ENCODE measurements around the gene MTCL1.

MTCL1 gene

GRCh38 chr18:8849696-8850095 lies 144.3 kb downstream of the MTCL1 start:
- TF ChIP-seq ZFX (IDR thresholded peaks at IDR 0.05) (no peak), CTCF (conservative IDR thresholded peaks at IDR 0.05) (no peak)

GRCh38 chr18:8851659-8852058 lies 146.3 kb downstream of the MTCL1 start:
- no peak overlapping the region for H3K27ac ChIP-seq
- TF ChIP-seq ZFX (IDR thresholded peaks at IDR 0.05): no peak
- TF ChIP-seq CTCF (conservative IDR thresholded peaks at IDR 0.05): no peak

More at GRCh38 chr18:8849696-8850095, 144.3 kb downstream of the MTCL1 start:
- H3K27ac ChIP-seq: no peak overlapping the region

GRCh38 chr18:8854550-8854949 lies 149.2 kb downstream of the MTCL1 start:
- no peak overlapping the region for H3K27ac ChIP-seq
- no peak for TF ChIP-seq CTCF (conservative IDR thresholded peaks at IDR 0.05)
- no peak for TF ChIP-seq ZFX (IDR thresholded peaks at IDR 0.05)

- TF ChIP-seq CTCF (conservative IDR thresholded peaks at IDR 0.05) (no peak), ZFX (IDR thresholded peaks at IDR 0.05) (no peak)
- H3K27ac ChIP-seq: no peak overlapping the region
Observed at GRCh38 chr18:8854962-8855361, 149.6 kb downstream of the MTCL1 start.

- no peak for TF ChIP-seq ZFX (IDR thresholded peaks at IDR 0.05)
- no peak for TF ChIP-seq CTCF (conservative IDR thresholded peaks at IDR 0.05)
- no peak overlapping the region for H3K27ac ChIP-seq
Observed at GRCh38 chr18:8856212-8856611, 150.9 kb downstream of the MTCL1 start.

GRCh38 chr18:8856769-8857393 lies 151.5 kb downstream of the MTCL1 start:
- H3K27ac ChIP-seq: no peak overlapping the region
- no peak for TF ChIP-seq CTCF (conservative IDR thresholded peaks at IDR 0.05)
- TF ChIP-seq ZFX (IDR thresholded peaks at IDR 0.05): no peak

- H3K27ac ChIP-seq: no peak overlapping the region
- TF ChIP-seq ZFX (IDR thresholded peaks at IDR 0.05) (no peak), CTCF (conservative IDR thresholded peaks at IDR 0.05) (no peak)
Observed at GRCh38 chr18:8857806-8858205, 152.4 kb downstream of the MTCL1 start.
